Neuron (in vitro differentiated cells): Measurements from ENCODE around the gene FA2H.

Experiments
- H2AFZ ChIP-seq: one replicate; pipeline ENCODE4 v1.6.1; 2013; ENCODE audit warnings: low read depth, mild to moderate bottlenecking, inconsistent platforms, low read length, moderate library complexity
- H3K27me3 ChIP-seq: one replicate; pipeline ENCODE4 v1.6.1; 2013; ENCODE audit warnings: low read length; ENCODE audit not compliant: insufficient read depth
- H3K36me3 ChIP-seq: one replicate; pipeline ENCODE4 v1.6.1; 2013; ENCODE audit warnings: low read length; ENCODE audit not compliant: insufficient read depth
- H3K4me1 ChIP-seq: one replicate; pipeline ENCODE4 v1.6.1; 2013; ENCODE audit warnings: low read length; ENCODE audit not compliant: insufficient read depth
- H3K4me3 ChIP-seq: 2 replicates; pipeline ENCODE4 v1.5.1; 2013; ENCODE audit warnings: mild to moderate bottlenecking, low read length, moderate library complexity
- H3K9me3 ChIP-seq: one replicate; pipeline ENCODE4 v1.6.1; 2013; ENCODE audit warnings: low read length

Gene FA2H

DNA sequence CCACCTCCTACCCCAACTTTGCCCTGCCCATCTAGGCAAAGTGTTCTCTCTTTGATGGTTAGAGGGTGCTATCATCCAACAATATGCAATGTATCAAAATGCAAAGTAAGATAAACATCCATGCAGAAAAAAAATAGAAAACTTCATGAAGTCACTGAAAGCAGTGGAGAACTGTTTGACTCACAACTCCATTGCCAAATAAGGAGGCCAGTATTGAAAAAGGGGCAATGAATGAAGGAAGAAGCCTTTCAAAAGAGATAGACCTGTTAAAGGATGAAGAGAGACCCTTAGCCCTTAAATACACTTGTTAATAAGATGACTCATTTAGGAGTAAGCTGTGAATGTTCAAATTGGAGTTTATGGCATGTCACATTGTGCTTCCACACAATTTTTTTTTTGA is 13.0 kb downstream of the FA2H start:
- Histone ChIP-seq H3K4me1 (no peaks in the 10 kb centered on the region), H3K4me3 (no peak overlapping the region), H3K36me3 (no peaks in the 10 kb centered on the region), H2AFZ (no peak overlapping the region), H3K27me3 (no peaks in the 10 kb centered on the region), H3K9me3 (no peaks in the 10 kb centered on the region)

DNA sequence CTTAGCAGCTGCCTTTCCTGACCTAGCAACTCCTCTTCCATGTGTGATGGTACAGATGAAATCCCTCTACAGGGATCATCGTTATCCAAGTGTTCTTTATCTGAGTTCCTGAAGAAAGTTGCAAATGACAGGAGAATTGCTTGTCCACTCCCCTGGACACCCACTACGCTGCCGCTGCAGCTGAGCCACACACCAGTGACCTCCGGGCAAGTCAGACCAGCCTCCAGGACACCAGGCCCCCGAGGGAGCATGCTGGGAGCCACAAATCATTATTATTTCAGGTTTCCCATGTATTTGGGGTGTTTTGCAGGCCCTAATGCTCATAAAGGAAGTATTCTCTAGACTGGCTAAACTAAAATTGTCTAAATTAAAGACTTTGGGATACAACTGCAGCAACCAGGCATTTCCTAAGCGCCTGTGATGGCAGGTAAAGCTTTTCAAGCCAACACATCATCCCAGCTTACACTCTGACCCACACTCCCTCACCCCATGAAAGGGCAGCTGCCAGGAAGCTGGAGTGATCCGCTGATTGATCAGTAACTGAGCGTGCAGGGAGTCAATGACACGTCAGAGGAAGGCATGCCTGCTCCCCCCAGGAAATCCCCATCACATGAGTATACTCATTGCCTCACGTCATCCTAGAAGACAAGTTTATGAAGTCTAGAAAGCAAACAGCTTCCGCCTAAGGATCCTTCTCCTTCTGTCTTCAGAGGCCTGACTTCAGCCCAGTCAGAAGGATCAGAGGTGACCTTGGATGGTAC is 14.4 kb downstream of the FA2H start:
- H3K9me3 ChIP-seq, result no peaks in the 10 kb centered on the region
- no peak overlapping the region for H2AFZ ChIP-seq
- H3K4me1 ChIP-seq, result no peaks in the 10 kb centered on the region
- no peaks in the 10 kb centered on the region for H3K36me3 ChIP-seq
- H3K4me3 ChIP-seq, result no peak overlapping the region
- H3K27me3 ChIP-seq, result no peaks in the 10 kb centered on the region

DNA sequence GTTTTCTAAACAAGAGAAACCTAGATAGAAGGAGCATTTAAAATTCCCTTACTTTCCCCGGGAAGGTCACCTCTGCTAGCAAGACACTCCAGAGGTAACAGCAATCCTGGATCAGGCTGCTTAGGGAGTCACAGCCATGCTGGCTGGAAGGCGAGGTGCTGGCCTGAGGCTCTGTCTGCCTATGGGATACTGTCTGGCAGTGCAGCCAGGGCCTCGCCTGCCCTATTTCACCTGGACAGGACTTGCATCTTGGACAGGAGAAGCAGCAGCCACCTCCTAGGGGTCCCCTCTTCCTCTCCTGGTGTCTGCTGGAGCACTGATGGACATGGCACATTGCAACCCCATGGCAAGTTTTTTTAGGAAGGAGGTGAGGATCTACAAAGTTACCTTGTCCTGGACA is 15.1 kb downstream of the FA2H start:
- H3K27me3 ChIP-seq, result no peaks in the 10 kb centered on the region
- H3K9me3 ChIP-seq, result no peaks in the 10 kb centered on the region
- H3K4me1 ChIP-seq, result no peaks in the 10 kb centered on the region
- H3K4me3 ChIP-seq, result no peak overlapping the region
- no peak overlapping the region for H2AFZ ChIP-seq
- no peaks in the 10 kb centered on the region for H3K36me3 ChIP-seq

DNA sequence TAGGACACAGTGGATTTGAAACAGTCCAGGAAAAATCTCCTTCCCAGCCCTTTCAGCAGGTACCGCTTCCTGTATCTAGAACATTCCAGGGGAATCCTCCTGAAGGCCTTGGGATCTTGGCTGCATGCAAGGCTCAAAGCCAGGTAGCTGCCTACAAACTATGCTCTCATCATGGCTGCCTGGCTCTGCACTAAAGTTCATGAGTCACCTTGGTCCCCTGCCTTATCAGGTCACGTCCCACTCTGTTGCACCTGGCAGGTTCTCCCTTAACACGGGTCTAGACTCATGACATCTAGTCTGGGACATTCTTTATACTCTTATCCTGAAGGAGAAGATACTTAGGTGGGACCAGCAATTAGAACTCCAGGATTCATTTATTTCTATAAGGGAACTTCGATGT is 15.8 kb downstream of the FA2H start:
- Histone ChIP-seq H3K4me1 (no peaks in the 10 kb centered on the region), H3K36me3 (no peaks in the 10 kb centered on the region), H2AFZ (no peak overlapping the region), H3K9me3 (no peaks in the 10 kb centered on the region), H3K4me3 (no peak overlapping the region), H3K27me3 (no peaks in the 10 kb centered on the region)

DNA sequence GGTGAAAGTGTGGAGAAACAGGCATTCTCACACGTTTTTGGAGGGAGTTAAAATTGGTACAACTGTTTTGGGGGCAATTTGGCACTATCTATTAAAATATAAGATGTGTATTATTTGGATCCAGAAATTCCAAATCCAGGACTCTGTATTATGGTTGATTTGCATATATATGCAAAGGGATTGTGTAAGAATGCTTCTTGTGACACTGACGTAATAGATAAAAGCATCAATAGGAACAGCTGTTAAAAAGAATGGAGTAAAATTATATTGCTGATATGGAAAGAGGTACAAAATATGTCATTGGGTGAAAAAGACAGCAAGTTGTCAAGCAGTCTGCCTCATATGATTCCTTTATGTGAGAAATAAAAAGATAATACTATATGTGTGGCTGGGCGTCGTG is 17.3 kb downstream of the FA2H start:
- Histone ChIP-seq H3K27me3 (no peaks in the 10 kb centered on the region), H2AFZ (no peak overlapping the region), H3K4me1 (no peaks in the 10 kb centered on the region), H3K4me3 (no peak overlapping the region), H3K36me3 (no peaks in the 10 kb centered on the region), H3K9me3 (no peaks in the 10 kb centered on the region)

DNA sequence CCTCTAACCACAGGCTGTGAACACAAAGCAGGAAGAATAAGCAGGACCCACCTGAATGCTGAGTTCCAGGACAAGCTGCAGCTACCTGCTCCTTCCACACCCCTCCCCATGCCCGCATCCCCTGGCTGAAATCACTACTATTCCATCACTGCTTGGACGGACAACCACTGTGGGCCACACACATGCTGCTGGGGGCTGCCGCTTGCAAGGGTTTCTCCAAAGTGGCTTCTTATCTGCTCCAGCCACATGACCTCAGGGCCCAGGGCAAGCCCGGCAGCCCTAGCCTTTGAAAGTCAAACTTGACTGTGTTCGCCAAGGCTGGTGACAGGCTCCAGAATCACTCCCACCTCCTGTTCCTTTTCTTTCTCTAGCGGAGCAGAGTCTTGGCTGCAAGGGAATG is 18.4 kb downstream of the FA2H start:
- H3K27me3 ChIP-seq, result no peaks in the 10 kb centered on the region
- H3K4me1 ChIP-seq, result no peaks in the 10 kb centered on the region
- H3K9me3 ChIP-seq, result no peaks in the 10 kb centered on the region
- no peak overlapping the region for H3K4me3 ChIP-seq
- no peak overlapping the region for H2AFZ ChIP-seq
- H3K36me3 ChIP-seq, result no peaks in the 10 kb centered on the region

DNA sequence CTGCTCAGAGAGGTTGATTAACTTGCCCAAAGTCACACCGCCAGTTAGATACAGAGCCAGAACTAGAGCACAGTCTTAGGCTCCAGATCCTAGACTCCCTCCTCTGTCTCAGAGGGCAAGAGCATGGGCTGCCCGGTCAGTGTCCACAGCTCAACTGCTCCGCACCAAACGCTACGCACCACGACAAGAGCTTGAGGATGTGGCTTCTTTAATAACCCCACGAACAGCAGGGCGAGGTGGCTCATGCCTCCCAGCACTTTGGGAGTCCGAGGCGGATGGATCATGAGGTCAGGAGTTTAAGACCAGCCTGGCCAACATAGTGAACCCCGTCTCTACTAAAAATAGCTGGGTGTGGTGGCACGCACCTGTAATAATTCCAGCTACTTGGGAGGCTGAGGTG is 21.4 kb downstream of the FA2H start:
- H3K9me3 ChIP-seq, result no peaks in the 10 kb centered on the region
- no peak overlapping the region for H2AFZ ChIP-seq

DNA sequence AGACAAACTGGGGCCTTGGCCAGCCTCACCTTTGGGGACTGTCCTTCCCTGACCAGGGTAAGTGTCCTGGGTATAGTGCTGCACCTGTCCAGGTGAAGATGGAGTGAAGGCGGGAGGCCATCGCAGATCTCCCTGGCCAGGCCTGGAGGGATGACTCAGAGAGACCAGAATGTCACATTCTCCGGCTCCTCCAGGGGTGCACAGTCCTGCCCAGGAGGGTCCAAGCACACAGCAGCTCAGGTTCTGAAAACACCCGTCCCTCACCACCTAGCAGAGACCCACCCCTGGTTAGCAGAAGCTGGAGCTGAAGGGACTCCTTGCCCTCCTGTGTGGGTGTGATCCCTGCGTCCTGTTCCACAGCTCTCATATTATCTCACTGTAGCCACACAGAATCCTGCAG is 21.9 kb downstream of the FA2H start:
- H3K4me1 ChIP-seq, result no peaks in the 10 kb centered on the region
- peaks cover 4% of the 10 kb centered on the region for H3K27me3 ChIP-seq
- no peak overlapping the region for H2AFZ ChIP-seq
- H3K4me3 ChIP-seq, result no peak overlapping the region
- H3K9me3 ChIP-seq, result no peaks in the 10 kb centered on the region
- no peaks in the 10 kb centered on the region for H3K36me3 ChIP-seq

More for the DNA sequence above, 21.4 kb downstream of the FA2H start:
- Histone ChIP-seq H3K36me3 (no peaks in the 10 kb centered on the region), H3K27me3 (peaks cover 4% of the 10 kb centered on the region), H3K4me1 (no peaks in the 10 kb centered on the region), H3K4me3 (no peak overlapping the region)

DNA sequence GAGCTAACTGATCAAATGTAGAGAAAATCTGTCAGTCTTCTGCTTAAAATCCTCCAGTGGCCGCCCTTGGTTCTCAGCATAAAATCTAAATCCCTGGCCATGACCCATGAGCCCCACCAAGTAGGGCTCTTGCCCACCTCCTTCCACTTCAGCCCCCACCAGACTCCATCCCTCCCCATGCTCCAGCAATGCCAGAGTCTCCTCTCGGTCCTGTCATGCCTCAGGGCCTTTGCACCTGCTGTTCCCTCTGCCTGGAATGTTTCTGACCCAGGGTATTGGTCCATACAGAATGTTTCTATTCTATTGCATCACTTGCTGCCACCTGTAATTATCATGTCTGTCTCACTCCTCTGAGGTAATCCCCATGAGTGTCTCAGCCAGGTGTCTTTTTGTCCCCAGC is 22.4 kb downstream of the FA2H start:
- no peak overlapping the region for H3K4me3 ChIP-seq
- no peak overlapping the region for H2AFZ ChIP-seq
- H3K9me3 ChIP-seq, result no peaks in the 10 kb centered on the region
- H3K27me3 ChIP-seq, result peaks cover 4% of the 10 kb centered on the region
- H3K4me1 ChIP-seq, result no peaks in the 10 kb centered on the region
- H3K36me3 ChIP-seq, result no peaks in the 10 kb centered on the region

DNA sequence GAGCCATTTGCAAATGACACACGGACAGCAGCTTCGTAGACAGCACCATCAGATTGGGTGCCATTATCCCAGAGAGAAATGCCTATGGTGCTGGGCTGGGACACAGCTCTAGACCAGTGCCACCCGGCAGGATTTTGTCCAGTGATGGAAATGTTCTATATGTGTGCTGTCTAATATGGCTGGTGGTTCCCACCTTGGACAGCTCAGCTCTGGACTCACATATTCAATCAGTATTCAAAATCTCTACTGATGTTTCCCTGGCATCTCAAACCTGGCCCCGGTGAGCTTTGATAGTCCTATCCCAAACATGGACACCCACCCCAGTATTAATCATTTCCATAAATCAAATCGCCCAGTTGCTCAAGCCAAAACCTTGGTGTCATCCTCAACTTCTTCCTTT is 23.0 kb downstream of the FA2H start:
- H3K27me3 ChIP-seq, result peaks cover 4% of the 10 kb centered on the region
- H3K36me3 ChIP-seq, result no peaks in the 10 kb centered on the region
- H3K9me3 ChIP-seq, result no peaks in the 10 kb centered on the region
- no peak overlapping the region for H2AFZ ChIP-seq
- no peak overlapping the region for H3K4me3 ChIP-seq
- no peaks in the 10 kb centered on the region for H3K4me1 ChIP-seq

DNA sequence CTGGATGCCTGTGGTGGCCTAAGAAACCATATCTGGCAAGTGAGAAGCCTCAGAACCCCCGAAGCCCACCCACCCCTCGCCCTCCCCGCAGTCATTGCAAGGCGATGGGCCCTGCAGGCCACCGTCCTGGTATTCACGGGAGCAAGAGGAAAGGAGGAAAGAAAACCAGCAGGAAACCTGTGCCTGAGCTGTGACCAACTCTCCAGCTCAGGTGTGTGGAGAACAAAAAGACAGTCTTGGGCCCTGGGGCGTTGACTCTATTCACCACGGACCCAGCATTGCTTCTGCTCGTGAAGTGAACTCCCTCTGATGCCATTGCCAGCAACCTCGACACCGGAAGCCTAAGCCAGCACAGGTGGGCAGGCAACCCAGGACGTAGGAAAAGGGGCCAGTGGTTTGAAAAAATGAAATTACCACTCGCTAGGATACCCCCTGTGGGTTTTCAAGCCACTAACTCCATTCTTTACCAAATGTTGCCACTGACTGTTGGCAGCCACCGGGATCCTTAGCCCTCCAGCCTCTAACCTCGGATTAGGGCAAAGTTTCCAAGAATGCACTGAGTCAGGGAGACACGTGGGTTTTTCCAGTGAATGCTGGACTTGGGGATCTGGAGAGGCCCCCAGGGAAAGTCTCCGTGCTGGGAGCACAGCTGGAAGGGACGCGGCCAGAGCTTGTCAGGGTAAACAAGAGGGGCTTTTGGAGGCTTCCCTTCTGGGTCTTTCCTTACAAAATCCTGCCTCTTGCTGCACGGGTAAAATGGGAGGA is 25.1 kb downstream of the FA2H start:
- Histone ChIP-seq H2AFZ (no peak overlapping the region), H3K4me1 (no peaks in the 10 kb centered on the region), H3K36me3 (no peaks in the 10 kb centered on the region), H3K4me3 (no peak overlapping the region), H3K27me3 (peaks cover 4% of the 10 kb centered on the region), H3K9me3 (no peaks in the 10 kb centered on the region)

DNA sequence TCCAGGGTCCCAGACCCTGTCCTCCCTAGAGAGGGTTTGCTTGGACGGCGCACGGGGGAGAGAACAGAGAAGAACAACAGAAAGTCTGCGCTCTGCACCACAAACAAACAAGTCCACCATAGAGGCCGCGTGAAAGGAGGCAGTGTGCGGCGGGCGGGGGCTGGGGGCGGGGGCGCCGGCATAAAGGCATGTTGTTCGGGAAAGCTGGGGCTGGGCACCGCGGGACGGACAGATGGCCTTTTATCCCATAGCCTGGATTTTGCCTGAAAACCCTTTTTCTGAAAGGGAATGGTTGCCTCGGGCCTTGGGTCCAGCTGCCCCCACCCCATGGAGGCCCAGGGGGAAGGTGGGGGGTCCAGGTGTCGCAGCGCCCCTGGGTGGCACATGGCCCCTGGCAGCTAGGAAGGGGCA is 26.0 kb downstream of the FA2H start:
- no peak overlapping the region for H3K4me3 ChIP-seq
- H3K36me3 ChIP-seq, result no peaks in the 10 kb centered on the region
- H3K9me3 ChIP-seq, result no peaks in the 10 kb centered on the region
- peaks cover under 1% of the 10 kb centered on the region for H3K4me1 ChIP-seq
- no peak overlapping the region for H2AFZ ChIP-seq
- peaks cover 4% of the 10 kb centered on the region for H3K27me3 ChIP-seq

DNA sequence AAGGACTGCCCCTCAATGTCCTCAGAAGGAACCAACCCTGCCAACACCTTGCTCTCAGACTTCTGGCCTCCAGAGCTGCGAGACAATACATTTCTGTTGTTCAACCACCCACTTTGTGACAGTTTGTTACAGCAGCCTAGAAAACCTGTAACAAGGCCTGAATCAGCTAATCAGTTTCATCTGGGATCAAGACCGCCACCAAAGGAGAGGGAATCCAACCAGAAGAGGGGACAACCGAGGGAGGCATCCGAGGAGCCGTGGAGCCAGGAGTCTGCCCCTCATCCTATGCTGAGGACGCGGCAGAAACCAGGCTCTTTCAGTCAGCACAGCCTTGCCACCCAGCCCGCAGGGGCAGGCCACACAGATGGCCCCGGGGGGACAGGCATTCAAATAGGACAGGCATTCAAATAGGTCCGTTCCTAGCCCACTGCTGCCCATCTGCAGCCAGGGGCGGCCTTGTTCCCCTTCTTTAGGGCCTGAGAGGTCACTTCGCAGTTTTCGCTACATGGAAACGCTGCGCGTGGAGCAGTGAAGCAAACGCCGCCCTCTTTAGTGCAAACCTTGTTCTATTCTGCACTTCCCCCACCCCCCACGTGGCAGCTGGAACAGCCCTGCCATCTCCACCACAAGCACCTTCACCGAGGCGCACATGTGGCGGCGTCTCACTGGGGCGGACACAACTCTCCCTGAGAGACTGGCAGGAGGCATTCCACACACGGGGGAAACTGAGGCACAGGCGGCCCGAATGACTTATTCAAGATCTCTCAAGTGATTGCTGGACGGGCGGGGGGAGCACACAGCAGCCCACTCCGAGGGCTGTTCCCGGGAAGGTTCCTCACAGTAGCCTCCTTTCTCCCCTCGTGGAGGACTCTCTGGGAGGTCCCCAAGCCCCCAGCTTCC is 26.7 kb downstream of the FA2H start:
- peaks cover 4% of the 10 kb centered on the region for H3K27me3 ChIP-seq
- H3K36me3 ChIP-seq, result no peaks in the 10 kb centered on the region
- peaks cover 5% of the 10 kb centered on the region for H3K4me1 ChIP-seq
- no peak overlapping the region for H2AFZ ChIP-seq
- no peak overlapping the region for H3K4me3 ChIP-seq
- H3K9me3 ChIP-seq, result no peaks in the 10 kb centered on the region
